ENCODE measurements around the gene PDLIM3. TPM values are rescaled to one million over a fixed set of nuclear protein-coding genes. Genes with fewer than 3 reads are reported as not detected.

The PDLIM3 gene
- total and polyA plus RNA-seq, 2 of the 13 experiments (the other 11 are each of a cell fraction or from before 2014, with no cell fraction given): 5.9 to 14.0 TPM

DNA sequence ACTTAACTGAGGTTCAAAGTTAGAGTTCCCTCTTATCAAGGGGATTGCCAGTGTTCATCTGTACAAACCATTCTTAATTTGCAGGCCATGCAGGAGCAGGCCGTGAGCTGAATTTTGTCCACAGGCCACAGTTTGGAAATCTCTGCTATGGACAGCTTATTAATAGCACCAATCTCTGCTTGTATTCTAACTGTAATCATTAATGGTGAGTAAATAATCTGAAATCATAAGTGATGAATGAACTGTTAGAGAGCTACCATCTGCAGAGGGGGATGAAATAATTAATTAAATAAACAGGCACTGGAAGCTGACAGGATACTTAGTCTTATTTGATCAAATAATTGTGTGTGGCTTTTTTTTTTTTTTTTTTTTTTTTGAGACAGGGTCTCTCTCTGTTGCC lies 48.5 kb upstream of the PDLIM3 start (continued):
- TF ChIP-seq MIXL1 (CRISPR knock-in tag; IDR thresholded peaks at IDR 0.05) (no peak), ARID5B (CRISPR knock-in tag; IDR thresholded peaks at IDR 0.05) (no peak), ZNF432 (CRISPR knock-in tag; IDR thresholded peaks at IDR 0.05; ENCODE audit: borderline replicate concordance) (no peak)

DNA sequence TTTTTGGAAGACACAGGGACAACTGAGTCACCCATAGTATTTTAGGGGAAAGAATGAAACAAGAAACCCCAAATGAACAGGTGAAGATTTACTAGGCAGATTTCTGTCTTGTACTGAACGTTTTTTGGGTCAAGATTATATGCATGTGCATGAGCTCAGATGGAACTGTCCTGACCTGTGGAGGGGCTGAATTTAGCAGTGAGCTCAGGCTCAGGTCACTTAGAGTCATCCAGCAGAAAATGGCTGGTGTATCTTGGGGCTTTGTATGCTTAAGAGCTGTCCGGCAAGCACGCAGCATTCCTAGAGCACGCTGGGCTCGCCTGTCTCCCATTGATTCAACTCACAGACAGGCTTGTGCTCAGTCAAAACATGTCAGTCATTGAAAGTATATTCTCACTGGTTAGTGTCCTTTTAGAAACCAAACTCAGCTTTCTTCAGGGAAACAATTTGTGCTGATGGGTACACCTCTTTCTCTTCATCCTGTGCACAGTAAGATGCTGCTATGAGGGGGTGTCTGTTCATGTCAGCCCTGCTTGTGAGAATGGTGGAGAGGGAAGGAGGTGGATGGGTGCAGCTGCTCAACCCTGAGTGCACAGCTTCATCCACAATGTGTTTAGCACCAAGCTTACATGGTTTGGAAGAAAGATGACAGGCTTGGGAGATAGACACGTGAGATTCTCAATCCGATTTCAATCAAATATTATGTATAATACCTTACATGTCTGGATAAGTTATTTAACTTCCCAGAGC lies 47.5 kb upstream of the PDLIM3 start:
- Histone ChIP-seq H3K9me3 (ENCODE audit: low read length) (no peaks in the 10 kb centered on the region), H3K4me2 (ENCODE audit: low read depth, low read length) (no peak overlapping the region), H3K9ac (ENCODE audit: insufficient read depth, low read depth, low read length) (no peak overlapping the region), H2AFZ (ENCODE audit: low read length) (no peak overlapping the region), H3K79me2 (ENCODE audit: insufficient read depth, low read length) (no peaks in the 10 kb centered on the region), H3K4me1 (ENCODE audit: insufficient read depth, low read length) (no peaks in the 10 kb centered on the region), H3K36me3 (replicated peaks in 1 of 2; ENCODE audit: control insufficient read depth in 1 of 2, insufficient read depth in 2 of 2, low read length in 2 of 2) (peaks cover 2 to 10% of the 10 kb centered on the region in 2 experiments; a peak in 3 of 5 replicates), H4K20me1 (ENCODE audit: insufficient read depth, low read length) (no peaks in the 10 kb centered on the region), H3K4me3 (replicated peaks in 1 of 3; ENCODE audit: insufficient read depth in 1 of 3, low read depth in 2 of 3, low read length in 3 of 3) (no peak overlapping the region), H3K27ac (ENCODE audit: extremely low read length, insufficient read depth, low read length) (no peak overlapping the region), H3K27me3 (ENCODE audit: control insufficient read depth in 1 of 2, insufficient read depth in 2 of 2, low read length in 2 of 2) (peaks cover 0 to 6% of the 10 kb centered on the region in 2 experiments; a peak in 1 of 5 replicates)
- in situ Hi-C loops (cut with HindIII; ENCODE audit: extremely low pct_ligation_motif_present, low pct_unique_long_range_greater_than_20kb) (no loop called here), intact Hi-C loops (cut with micrococcal nuclease; ENCODE audit: unreplicated experiment) (no loop called here)
- CTCF ChIA-PET (ENCODE audit: low intra/inter-chr PET ratio, low total read pairs): no interaction called here
- TF ChIP-seq MYNN (CRISPR knock-in tag; IDR thresholded peaks at IDR 0.05; ENCODE audit: low read depth) (no peak), ZNF709 (CRISPR knock-in tag; IDR thresholded peaks at IDR 0.05) (no peak), ELF1 (CRISPR knock-in tag; IDR thresholded peaks at IDR 0.05) (no peak), ZNF354B (CRISPR knock-in tag; IDR thresholded peaks at IDR 0.05) (no peak), ZNF572 (CRISPR knock-in tag; IDR thresholded peaks at IDR 0.05) (no peak), ZNF83 (CRISPR knock-in tag; IDR thresholded peaks at IDR 0.05; ENCODE audit: borderline replicate concordance) (no peak), ZKSCAN5 (CRISPR knock-in tag; IDR thresholded peaks at IDR 0.05) (no peak), ZNF431 (CRISPR knock-in tag; IDR thresholded peaks at IDR 0.05; ENCODE audit: borderline replicate concordance, low read depth) (no peak), MAFG (CRISPR knock-in tag; IDR thresholded peaks at IDR 0.05) (no peak)
- TF ChIP-seq, protein P1, sequence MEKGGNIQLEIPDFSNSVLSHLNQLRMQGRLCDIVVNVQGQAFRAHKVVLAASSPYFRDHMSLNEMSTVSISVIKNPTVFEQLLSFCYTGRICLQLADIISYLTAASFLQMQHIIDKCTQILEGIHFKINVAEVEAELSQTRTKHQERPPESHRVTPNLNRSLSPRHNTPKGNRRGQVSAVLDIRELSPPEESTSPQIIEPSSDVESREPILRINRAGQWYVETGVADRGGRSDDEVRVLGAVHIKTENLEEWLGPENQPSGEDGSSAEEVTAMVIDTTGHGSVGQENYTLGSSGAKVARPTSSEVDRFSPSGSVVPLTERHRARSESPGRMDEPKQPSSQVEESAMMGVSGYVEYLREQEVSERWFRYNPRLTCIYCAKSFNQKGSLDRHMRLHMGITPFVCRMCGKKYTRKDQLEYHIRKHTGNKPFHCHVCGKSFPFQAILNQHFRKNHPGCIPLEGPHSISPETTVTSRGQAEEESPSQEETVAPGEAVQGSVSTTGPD (CRISPR knock-in tag; IDR thresholded peaks at IDR 0.05): no peak
- TF ChIP-seq, protein P2, sequence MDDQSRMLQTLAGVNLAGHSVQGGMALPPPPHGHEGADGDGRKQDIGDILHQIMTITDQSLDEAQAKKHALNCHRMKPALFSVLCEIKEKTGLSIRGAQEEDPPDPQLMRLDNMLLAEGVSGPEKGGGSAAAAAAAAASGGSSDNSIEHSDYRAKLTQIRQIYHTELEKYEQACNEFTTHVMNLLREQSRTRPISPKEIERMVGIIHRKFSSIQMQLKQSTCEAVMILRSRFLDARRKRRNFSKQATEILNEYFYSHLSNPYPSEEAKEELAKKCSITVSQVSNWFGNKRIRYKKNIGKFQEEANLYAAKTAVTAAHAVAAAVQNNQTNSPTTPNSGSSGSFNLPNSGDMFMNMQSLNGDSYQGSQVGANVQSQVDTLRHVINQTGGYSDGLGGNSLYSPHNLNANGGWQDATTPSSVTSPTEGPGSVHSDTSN (CRISPR knock-in tag; IDR thresholded peaks at IDR 0.05; ENCODE audit: borderline replicate concordance): no peak
- FAIRE-seq: no peak
- no TSS peak for BruUV-seq (replicated peaks)
- POLR2A ChIA-PET: no interaction called here
- 82% methylated on average over 7 of the region's 7 CpGs for WGBS (ENCODE audit: low lambda C conversion rate)
- ATAC-seq: no peak
- no peak for DNase-seq (ENCODE audit: low spot score)
